ENCODE results near the gene PIK3C3. TPM values are rescaled to one million over a fixed set of nuclear protein-coding genes. Genes with fewer than 3 reads are reported as not detected.

The PIK3C3 gene
- total and polyA plus RNA-seq, 2 of the 8 experiments (the other 6 are each of a cell fraction or from before 2014, with no cell fraction given): 15.3 to 47.4 TPM

DNA sequence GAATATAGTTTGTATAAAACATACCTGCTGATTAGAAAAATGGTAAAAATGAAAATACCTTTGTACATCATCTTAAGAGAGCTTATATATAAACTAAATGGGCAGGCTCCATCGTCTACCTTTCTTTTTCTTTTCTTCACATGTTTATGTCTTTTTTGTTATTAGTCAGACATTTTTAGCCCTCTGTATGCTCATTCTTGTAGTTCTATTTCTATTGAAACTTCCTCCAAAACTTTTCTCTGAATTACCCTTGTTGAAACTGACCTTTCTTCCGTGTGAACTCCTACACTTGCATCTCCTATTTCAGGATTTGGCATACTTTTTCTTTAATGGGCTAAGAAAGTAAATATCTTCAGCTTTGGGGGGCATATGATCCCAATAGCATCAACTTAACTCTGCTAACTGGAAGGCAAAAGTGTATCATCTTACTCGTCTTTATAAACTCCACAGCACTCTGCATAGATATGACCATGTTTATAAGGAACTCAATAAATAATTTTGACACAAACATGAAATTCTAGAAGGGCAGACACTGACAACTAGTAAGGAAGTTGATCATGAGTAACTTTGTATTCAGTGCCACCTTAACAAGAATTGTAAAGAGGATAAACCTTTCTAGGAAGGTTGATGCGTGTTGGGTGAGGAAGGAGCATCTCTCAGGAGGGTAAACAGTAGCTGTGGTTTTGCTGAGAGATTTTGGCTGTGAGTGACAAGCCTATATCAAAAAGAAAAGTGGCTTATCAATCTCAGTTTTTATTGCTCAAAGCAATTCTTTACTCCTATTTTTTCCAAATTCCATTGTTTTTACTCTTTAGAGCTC lies 127.6 kb downstream of the PIK3C3 start:
- CTCF ChIA-PET (ENCODE audit: partially characterized antibody): interaction anchor here (1.6 kb wide), 1 partner anchor 29 kb away, joined by 7 read pairs; no protein-coding TSS in a partner anchor

More for the DNA sequence above, 127.6 kb downstream of the PIK3C3 start:
- Histone ChIP-seq H4K91ac (replicated peaks; ENCODE audit: insufficient read length, low read length) (no peak overlapping the region), H3K23me2 (ENCODE audit: low read depth, low read length) (no peaks in the 10 kb centered on the region; the same call in 1 of the 2 replicates), H2BK5ac (ENCODE audit: low read depth, low read length) (no peak overlapping the region), H3K27ac (ENCODE audit: low read depth, low read length) (no peak overlapping the region), H2AFZ (ENCODE audit: low read length) (no peak overlapping the region), H3K14ac (ENCODE audit: insufficient read length) (no peak overlapping the region), H3K4me3 (ENCODE audit: extremely low read depth in 1 of 4, insufficient read depth in 2 of 4, low read depth in 3 of 4, low read length in 4 of 4) (no peak overlapping the region), H3K79me2 (ENCODE audit: control insufficient read depth in 1 of 2, insufficient read depth in 2 of 2, low read length in 2 of 2) (no peaks in the 10 kb centered on the region), H3K9me3 (ENCODE audit: insufficient read depth in 2 of 2, low read depth in 1 of 2, low read length in 1 of 2) (no peaks in the 10 kb centered on the region), H3K27me3 (replicated peaks in 1 of 4; ENCODE audit: control insufficient read depth in 3 of 4, extremely low read depth in 1 of 4, insufficient read depth in 3 of 4, low read length in 3 of 4) (peaks cover 0 to 1% (median 0%) of the 10 kb centered on the region in 4 experiments; a peak in 1 of 7 replicates), H3K9ac (replicated peaks in 1 of 4; ENCODE audit: extremely low read depth in 1 of 4, low read depth in 3 of 4, low read length in 3 of 4) (no peak overlapping the region), H3K23ac (ENCODE audit: insufficient read length) (no peak overlapping the region), H3K18ac (ENCODE audit: extremely low read depth, low read length) (no peak overlapping the region), H2BK15ac (ENCODE audit: low read length) (no peak overlapping the region), H3K56ac (replicated peaks; ENCODE audit: insufficient read length, low read depth, low read length) (no peak overlapping the region), H2BK12ac (ENCODE audit: low read depth, low read length) (no peak overlapping the region), H4K5ac (ENCODE audit: insufficient read length, low read depth, low read length) (no peak overlapping the region), H3K4me1 (replicated peaks in 1 of 4; ENCODE audit: control insufficient read depth in 3 of 4, insufficient read depth in 4 of 4, low read length in 3 of 4) (no peaks in the 10 kb centered on the region), H2AK5ac (ENCODE audit: low read depth, low read length) (no peak overlapping the region), H4K20me1 (replicated peaks in 1 of 2; ENCODE audit: control insufficient read depth in 1 of 2, insufficient read depth in 2 of 2, low read length in 2 of 2) (no peaks in the 10 kb centered on the region), H3K79me1 (ENCODE audit: low read depth, low read length) (no peaks in the 10 kb centered on the region), H2BK20ac (ENCODE audit: low read length) (no peak overlapping the region), H3K4me2 (ENCODE audit: insufficient read depth in 1 of 2, low read depth in 2 of 2, low read length in 2 of 2) (no peak overlapping the region), H4K8ac (ENCODE audit: extremely low read depth, insufficient read depth, low read length) (no peak overlapping the region), H3K4ac (replicated peaks; ENCODE audit: insufficient read length, low read depth, low read length) (no peak overlapping the region), H2BK120ac (replicated peaks; ENCODE audit: low read depth, low read length) (no peak overlapping the region), H3K36me3 (ENCODE audit: control insufficient read depth in 2 of 4, insufficient read depth in 4 of 4, low read length in 3 of 4) (peaks cover 0 to 11% (median under 1%) of the 10 kb centered on the region in 4 experiments; a peak in 3 of 8 replicates)
- POLR2A ChIA-PET (ENCODE audit: partially characterized antibody): no interaction called here
- TF ChIP-seq SIX5 (IDR thresholded peaks at IDR 0.05; ENCODE audit: low read depth, low read length): no peak
- WGBS, 2 experiments (ENCODE audit: extremely low coverage in 1 of 2, insufficient coverage in 1 of 2, insufficient read length in 1 of 2, insufficient replicate concordance in 2 of 2, low coverage in 1 of 2, low lambda C conversion rate in 2 of 2, missing lambda C conversion rate in 1 of 2): 94% methylated on average over 4 of the region's 4 CpGs; no CpG with 5 or more reads in 1 of the 2 experiments
- DNase-seq (ENCODE audit: low read depth in 1 of 2, low spot score in 2 of 2) (no peak), FAIRE-seq (no peak)
